ENCODE results near the gene FUS.
A peak's percentile ranks its signal among the peaks of the same experiment; 100 is the strongest.
"Not testable (repeated sequence)": the region's sequence is repeated elsewhere in the genome, so short reads cannot be mapped to it uniquely, and the experiment has no call there.

FUS gene

GRCh38 chr16:31136822-31137499 lies 43.0 kb upstream of the FUS start:
- not testable (repeated sequence) for H3K9me3 ChIP-seq (ENCODE audit: control insufficient read depth, low read length); H3K27me3 ChIP-seq (ENCODE audit: control insufficient read depth, insufficient read depth, low read length); H3K9ac ChIP-seq (ENCODE audit: low read length); H3K4me3 ChIP-seq (ENCODE audit: low read length)
- Histone ChIP-seq H3K36me3 (ENCODE audit: control insufficient read depth, insufficient read depth, low read length) (peaks cover 14% of the 10 kb centered on the region), H3K4me1 (ENCODE audit: control insufficient read depth, insufficient read depth, low read length) (peaks cover 63% of the 10 kb centered on the region)

- H3K4me3 ChIP-seq (ENCODE audit: low read length), result peak overlapping the region; percentile 5
- peaks cover 52% of the 10 kb centered on the region for H3K4me1 ChIP-seq (ENCODE audit: control insufficient read depth, insufficient read depth, low read length)
- H3K9ac ChIP-seq (ENCODE audit: low read length), result peak overlapping the region; percentile 11
- H3K9me3 ChIP-seq (ENCODE audit: control insufficient read depth, low read length), result no peaks in the 10 kb centered on the region
- H3K36me3 ChIP-seq (ENCODE audit: control insufficient read depth, insufficient read depth, low read length), result no peaks in the 10 kb centered on the region
- H3K27me3 ChIP-seq (ENCODE audit: control insufficient read depth, insufficient read depth, low read length), result peaks cover 3% of the 10 kb centered on the region
Measured at GRCh38 chr16:31138621-31139578, 41.0 kb upstream of the FUS start.

DNA sequence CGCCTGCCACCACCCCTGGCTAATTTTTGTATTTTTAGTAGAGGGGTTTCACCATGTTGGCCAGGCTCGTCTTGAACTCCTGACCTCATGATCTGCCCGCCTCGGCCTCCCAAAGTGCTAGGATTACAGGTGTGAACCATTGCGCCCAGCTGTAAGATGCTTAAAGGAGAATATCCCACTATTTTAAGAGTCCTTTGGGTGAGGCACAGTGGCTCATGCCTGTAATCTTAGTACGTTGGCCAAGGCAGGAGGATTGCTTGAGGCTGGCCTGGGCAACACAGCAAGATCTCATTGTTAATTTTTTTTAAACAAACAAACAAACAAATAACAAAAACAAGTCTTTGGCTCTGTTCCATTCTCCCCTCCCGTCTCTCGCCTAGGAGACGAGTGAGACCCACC lies 38.9 kb upstream of the FUS start:
- H3K36me3 ChIP-seq (ENCODE audit: control insufficient read depth, insufficient read depth, low read length); H3K9me3 ChIP-seq (ENCODE audit: control insufficient read depth, low read length); H3K4me3 ChIP-seq (ENCODE audit: low read length); H3K27me3 ChIP-seq (ENCODE audit: control insufficient read depth, insufficient read depth, low read length); H3K9ac ChIP-seq (ENCODE audit: low read length): not testable (repeated sequence)
- H3K4me1 ChIP-seq (ENCODE audit: control insufficient read depth, insufficient read depth, low read length), result peaks cover 46% of the 10 kb centered on the region

- H3K9me3 ChIP-seq (ENCODE audit: control insufficient read depth, low read length), result no peaks in the 10 kb centered on the region
- no peaks in the 10 kb centered on the region for H3K36me3 ChIP-seq (ENCODE audit: control insufficient read depth, insufficient read depth, low read length)
Measured at GRCh38 chr16:31141489-31142108, 38.3 kb upstream of the FUS start.

DNA sequence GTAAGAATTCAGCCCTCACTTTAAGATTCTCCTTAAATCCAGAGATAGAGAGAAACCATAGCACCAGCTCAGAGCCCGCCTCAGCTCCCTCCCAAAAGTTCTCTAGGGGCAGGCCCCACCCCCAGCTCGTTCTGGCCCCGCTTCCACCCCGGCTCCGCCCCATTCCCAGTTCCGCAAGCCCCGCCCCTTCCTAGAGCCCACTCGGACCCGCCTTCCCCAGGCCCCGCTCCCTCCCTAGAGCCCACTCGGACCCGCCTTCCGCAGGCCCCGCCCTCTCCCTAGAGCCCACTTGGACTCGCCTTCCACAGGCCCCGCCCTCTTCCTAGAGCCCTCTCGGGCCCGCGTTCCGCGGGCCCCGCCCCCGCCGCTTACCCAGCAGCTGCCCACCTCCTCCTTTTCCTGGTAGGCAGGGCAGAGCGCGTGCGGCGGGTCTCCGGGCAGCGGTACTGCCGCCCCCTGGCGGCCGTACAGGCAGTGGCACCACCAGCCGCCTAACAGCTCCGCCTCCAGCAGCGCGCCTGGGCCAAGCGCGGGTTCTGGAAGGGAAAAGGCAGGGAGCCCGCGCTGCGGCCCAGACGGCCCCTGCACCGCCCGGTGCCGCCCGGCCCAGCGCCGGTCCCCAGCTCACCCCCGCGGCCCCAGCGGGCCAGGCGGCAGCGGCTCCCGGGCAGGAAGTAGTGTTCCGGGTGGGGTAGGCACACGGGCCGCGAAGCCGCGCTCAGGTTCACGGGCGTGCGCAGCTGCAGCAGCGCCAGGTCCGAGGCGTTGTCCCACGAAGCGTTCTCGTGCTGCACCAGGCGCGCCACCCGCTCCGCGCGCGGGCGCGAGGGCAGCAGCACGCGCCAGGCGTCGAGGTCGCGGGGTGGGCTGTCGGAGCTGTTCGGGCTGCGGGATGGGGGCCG lies 37.6 kb upstream of the FUS start:
- Histone ChIP-seq H3K36me3 (ENCODE audit: control insufficient read depth, insufficient read depth, low read length) (no peaks in the 10 kb centered on the region), H3K4me3 (ENCODE audit: low read length) (peak overlapping the region; percentile 50), H3K27me3 (ENCODE audit: control insufficient read depth, insufficient read depth, low read length) (no peaks in the 10 kb centered on the region), H3K9ac (ENCODE audit: low read length) (peak overlapping the region; percentile 70), H3K4me1 (ENCODE audit: control insufficient read depth, insufficient read depth, low read length) (peaks cover 44% of the 10 kb centered on the region), H3K9me3 (ENCODE audit: control insufficient read depth, low read length) (no peaks in the 10 kb centered on the region)

More at GRCh38 chr16:31141489-31142108, 38.3 kb upstream of the FUS start:
- Histone ChIP-seq H3K4me1 (ENCODE audit: control insufficient read depth, insufficient read depth, low read length) (peaks cover 44% of the 10 kb centered on the region), H3K27me3 (ENCODE audit: control insufficient read depth, insufficient read depth, low read length) (no peaks in the 10 kb centered on the region), H3K4me3 (ENCODE audit: low read length) (peak overlapping the region; percentile 8), H3K9ac (ENCODE audit: low read length) (peak overlapping the region; percentile 70)

GRCh38 chr16:31143011-31143693 lies 36.8 kb upstream of the FUS start:
- H3K27me3 ChIP-seq (ENCODE audit: control insufficient read depth, insufficient read depth, low read length), result peaks cover 6% of the 10 kb centered on the region
- no peaks in the 10 kb centered on the region for H3K36me3 ChIP-seq (ENCODE audit: control insufficient read depth, insufficient read depth, low read length)
- peak overlapping the region; percentile 50 for H3K4me3 ChIP-seq (ENCODE audit: low read length)
- H3K4me1 ChIP-seq (ENCODE audit: control insufficient read depth, insufficient read depth, low read length), result peaks cover 47% of the 10 kb centered on the region
- no peaks in the 10 kb centered on the region for H3K9me3 ChIP-seq (ENCODE audit: control insufficient read depth, low read length)
- peak overlapping the region; percentile 61 for H3K9ac ChIP-seq (ENCODE audit: low read length)

DNA sequence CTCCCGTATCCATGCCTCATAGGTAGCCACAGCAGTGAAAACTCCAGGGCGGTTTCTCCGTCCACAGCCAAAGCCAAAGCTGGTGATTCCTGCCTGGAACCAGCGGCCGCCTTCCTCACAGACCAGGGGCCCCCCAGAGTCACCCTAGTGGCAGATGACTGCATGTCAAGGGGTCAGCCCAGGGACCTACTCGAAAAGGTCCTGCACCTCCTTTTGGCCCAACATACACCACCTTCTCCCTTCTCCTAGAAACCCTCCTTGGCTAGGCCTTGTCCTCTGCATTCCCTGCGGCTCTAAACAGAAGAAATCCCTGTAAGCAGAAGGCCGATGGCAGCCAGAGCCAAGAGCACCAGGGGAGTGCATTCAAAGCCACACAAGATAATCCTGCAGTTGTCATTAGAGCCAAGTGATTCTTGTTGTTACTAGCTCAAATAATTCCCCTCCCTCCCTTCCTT lies 36.2 kb upstream of the FUS start:
- Histone ChIP-seq H3K4me3 (ENCODE audit: low read length) (no peak overlapping the region), H3K27me3 (ENCODE audit: control insufficient read depth, insufficient read depth, low read length) (peaks cover 7% of the 10 kb centered on the region), H3K9ac (ENCODE audit: low read length) (no peak overlapping the region), H3K4me1 (ENCODE audit: control insufficient read depth, insufficient read depth, low read length) (peaks cover 46% of the 10 kb centered on the region), H3K9me3 (ENCODE audit: control insufficient read depth, low read length) (no peaks in the 10 kb centered on the region), H3K36me3 (ENCODE audit: control insufficient read depth, insufficient read depth, low read length) (no peaks in the 10 kb centered on the region)

DNA sequence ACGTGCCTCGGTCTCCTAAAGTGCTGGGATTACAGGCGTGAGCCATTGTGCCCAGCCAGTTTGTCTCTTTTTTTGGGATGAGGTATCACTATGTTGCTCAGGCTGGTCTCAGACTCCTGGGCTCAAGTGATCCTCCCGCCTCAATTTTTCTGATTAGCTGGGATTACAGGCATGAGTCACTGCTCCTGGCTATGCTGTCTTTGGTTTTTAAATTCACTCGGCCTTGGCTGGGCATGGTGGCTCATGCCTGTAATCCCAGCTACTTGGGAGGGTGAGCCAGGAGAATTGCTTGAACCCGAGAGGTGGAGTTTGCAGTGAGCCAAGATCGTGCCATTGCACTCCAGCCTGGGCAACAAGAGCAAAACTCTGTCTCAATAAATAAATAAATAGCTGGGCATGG lies 35.5 kb upstream of the FUS start:
- H3K9me3 ChIP-seq (ENCODE audit: control insufficient read depth, low read length); H3K27me3 ChIP-seq (ENCODE audit: control insufficient read depth, insufficient read depth, low read length); H3K36me3 ChIP-seq (ENCODE audit: control insufficient read depth, insufficient read depth, low read length); H3K4me3 ChIP-seq (ENCODE audit: low read length); H3K9ac ChIP-seq (ENCODE audit: low read length): not testable (repeated sequence)
- peaks cover 39% of the 10 kb centered on the region for H3K4me1 ChIP-seq (ENCODE audit: control insufficient read depth, insufficient read depth, low read length)

DNA sequence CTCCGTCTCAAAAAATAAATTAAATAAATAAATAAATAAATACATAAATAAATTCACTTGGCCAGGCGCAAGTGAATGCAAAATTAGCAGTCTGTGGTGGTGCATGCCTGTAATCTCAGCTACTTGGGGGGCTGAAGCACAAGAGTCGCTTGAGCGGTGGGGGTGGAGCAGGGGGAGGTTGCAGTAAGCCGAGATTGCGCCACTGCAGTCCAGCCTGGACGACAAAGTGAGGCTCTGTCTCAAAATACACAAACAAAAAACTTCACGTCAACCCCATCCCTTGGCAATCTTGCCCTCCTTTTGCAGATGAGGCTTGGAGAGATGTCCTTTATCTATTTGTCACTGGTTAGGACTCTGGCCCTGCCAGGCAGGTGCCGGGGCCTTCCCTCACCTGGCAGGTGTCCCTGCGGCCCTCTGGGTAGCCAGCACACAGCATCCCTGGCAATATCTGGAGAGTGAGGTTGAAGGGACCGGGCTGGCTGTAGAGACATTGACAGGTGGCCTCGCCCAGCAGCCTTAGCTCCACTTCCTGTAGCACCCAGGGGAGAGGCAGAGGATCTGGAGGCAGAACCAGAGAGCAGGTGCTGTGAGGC lies 34.4 kb upstream of the FUS start:
- Histone ChIP-seq H3K9me3 (ENCODE audit: control insufficient read depth, low read length) (no peaks in the 10 kb centered on the region), H3K36me3 (ENCODE audit: control insufficient read depth, insufficient read depth, low read length) (no peaks in the 10 kb centered on the region), H3K4me3 (ENCODE audit: low read length) (no peak overlapping the region), H3K9ac (ENCODE audit: low read length) (no peak overlapping the region), H3K27me3 (ENCODE audit: control insufficient read depth, insufficient read depth, low read length) (peaks cover 7% of the 10 kb centered on the region), H3K4me1 (ENCODE audit: control insufficient read depth, insufficient read depth, low read length) (peaks cover 35% of the 10 kb centered on the region)

DNA sequence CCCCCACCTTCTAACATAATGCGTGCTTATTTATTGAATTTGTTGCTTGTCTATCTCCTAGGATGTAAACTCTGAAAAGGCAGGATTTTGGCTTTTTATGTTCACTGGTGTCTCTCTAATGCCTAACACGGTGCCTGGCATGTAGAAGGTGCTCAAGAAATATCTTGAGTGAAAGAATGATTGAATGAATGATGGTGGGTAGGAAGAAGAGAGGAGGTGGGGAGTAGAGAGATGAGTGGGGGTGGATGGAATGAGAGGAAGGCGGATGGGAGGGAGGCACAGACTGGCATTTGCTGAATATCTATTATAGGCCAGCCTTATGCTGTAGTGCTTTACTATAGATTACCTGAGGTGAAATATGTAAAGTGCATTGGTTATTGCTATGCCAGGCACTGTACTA lies 32.4 kb upstream of the FUS start:
- H3K27me3 ChIP-seq (ENCODE audit: control insufficient read depth, insufficient read depth, low read length), result peaks cover 7% of the 10 kb centered on the region
- H3K9ac ChIP-seq (ENCODE audit: low read length), result no peak overlapping the region
- no peaks in the 10 kb centered on the region for H3K36me3 ChIP-seq (ENCODE audit: control insufficient read depth, insufficient read depth, low read length)
- H3K4me1 ChIP-seq (ENCODE audit: control insufficient read depth, insufficient read depth, low read length), result peaks cover 20% of the 10 kb centered on the region
- no peaks in the 10 kb centered on the region for H3K9me3 ChIP-seq (ENCODE audit: control insufficient read depth, low read length)
- no peak overlapping the region for H3K4me3 ChIP-seq (ENCODE audit: low read length)

Measured in mucosa of stomach (tissue), 1 donor.